Psoas muscle (tissue), 8 donors: Measurements from ENCODE around the gene FXYD3. TPM values are rescaled to one million over a fixed set of nuclear protein-coding genes. Genes with fewer than 3 reads are reported as not detected.

Experiments used
- ATAC-seq, 4 donors: fragments of 200-7000 bp; cut with Tn5 transposase; one replicate each; pipeline ENCODE4 v1.9.1; 2020; ENCODE audit warnings: moderate library complexity in 3 of 4, mild to moderate bottlenecking in 2 of 4
- DNase-seq, 2 donors: peaks; one replicate each; pipeline ENCODE4 v3.0.0-alpha.2; 2020
- H3K27ac ChIP-seq: fragments of 200-600 bp; one replicate; pipeline ENCODE4 v1.8.0; 2022
- H3K27me3 ChIP-seq, 3 donors: fragments of 200-600 bp in 1 of 3; one replicate each; pipeline versions ENCODE4 v1.6.1 to v1.8.0; 2013 to 2022; ENCODE audit warnings: low read length in 2 of 3, mild to moderate bottlenecking in 2 of 3, moderate library complexity in 1 of 3; ENCODE audit not compliant: insufficient read depth in 3 of 3
- H3K36me3 ChIP-seq, 2 donors: fragments of 200-600 bp in 1 of 2; one replicate each; pipeline versions ENCODE4 v1.6.1 to v1.8.0; 2013 to 2022; ENCODE audit warnings: low read depth in 1 of 2, mild to moderate bottlenecking in 1 of 2, moderate library complexity in 1 of 2; ENCODE audit not compliant: insufficient read depth in 1 of 2
- H3K4me1 ChIP-seq: fragments of 200-600 bp; one replicate; pipeline ENCODE4 v1.8.0; 2022
- H3K4me3 ChIP-seq: fragments of 200-600 bp; one replicate; pipeline ENCODE4 v1.8.0; 2022; ENCODE audit warnings: mild to moderate bottlenecking
- H3K9me3 ChIP-seq: fragments of 200-600 bp; one replicate; pipeline ENCODE4 v1.8.0; 2022
- CTCF ChIP-seq: fragments of 200-600 bp; IDR thresholded peaks from one replicate; pipeline ENCODE4 v1.8.0; 2022; ENCODE audit warnings: antibody characterized with exemption
- WGBS, 3 donors: extraction: QIAGEN DNeasy Blood & Tissue Kit; methylation state at CpG; one replicate each; pipeline versions ENCODE4 v1.1.6 to v1.1.7; 2013; 5-methylcytosine and 5-hydroxymethylcytosine counted together
- intact Hi-C, 2 donors: fragments of 100-400 bp; cut with DNase I; formaldehyde crosslinking; loops; one replicate each; pipeline versions ENCODE4 v1.11.0 to v1.14.2; 2022
- polyA plus RNA-seq, 3 donors: library from polyadenylated mRNA; stranded (reverse); fragments of 200-250 nt; gene quantifications; one replicate each; pipeline ENCODE4 v1.2.3, GENCODE V29; 2013
- total RNA-seq, 4 donors: library from RNA; stranded (reverse); fragmentation: NEBNext Ultra II Directional in 2 of 4; extraction: Animal tissue kit (Norgen Biotek cat#: 25700) in 2 of 4; gene quantifications; one replicate each; pipeline versions ENCODE4 v1.2.1 to v1.2.4, GENCODE V29; 2021 to 2023
- donor health status: healthy with polysubstance abuse.
- donor health status: DM: no; HTN: no; CAD: no; lungs with moderate emphysema.
- donor health status: Bipolar disorder and iron deficiency.
- donor health status: healthy.
- donor health status: DM: yes; HTN: yes; CAD: no.
- donor health status: DM: no; HTN: no; CAD: no.
- donor health status: DM: no; HTN: no; CAD: no.
- donor health status: DM: yes; HTN: yes; CAD: no.

Gene FXYD3
- total and polyA plus RNA-seq, 7 donors: 0.10 to 0.38 (median 0.13) TPM; not detected in 4

GRCh38 chr19:35104361-35104760, 11.3 kb upstream of the FXYD3 start:
- Histone ChIP-seq H3K9me3 (no peaks in the 10 kb centered on the region), H3K27me3 (no peaks in the 10 kb centered on the region), H3K4me1 (no peaks in the 10 kb centered on the region), H3K4me3 (no peak overlapping the region), H3K36me3 (no peaks in the 10 kb centered on the region), H3K27ac (no peak overlapping the region)
- DNase-seq (no peak), ATAC-seq (no peak)
- WGBS, 3 donors: 87 to 91% (median 89%) methylated on average over 8 to 11 of the region's 11 CpGs
- no peak for TF ChIP-seq CTCF
- intact Hi-C loops: no loop called here

- H3K27me3 ChIP-seq: no peaks in the 10 kb centered on the region
- H3K36me3 ChIP-seq: no peaks in the 10 kb centered on the region
- no peak overlapping the region for H3K4me3 ChIP-seq
- 94 to 98% (median 95%) methylated on average over 6 of the region's 6 CpGs for whole genome bisulfite sequencing, 3 donors
- TF ChIP-seq CTCF: no peak
- no peaks in the 10 kb centered on the region for H3K4me1 ChIP-seq
- no peak for DNase-seq
- H3K9me3 ChIP-seq: no peaks in the 10 kb centered on the region
- no peak for ATAC-seq
- no peak overlapping the region for H3K27ac ChIP-seq
- intact Hi-C loops: no loop called here
Observed at GRCh38 chr19:35105047-35105410, 10.6 kb upstream of the FXYD3 start.

GRCh38 chr19:35105411-35106290, 10.0 kb upstream of the FXYD3 start:
- DNase-seq (no peak), ATAC-seq (no peak)
- H3K36me3 ChIP-seq: no peaks in the 10 kb centered on the region
- intact Hi-C loops: no loop called here
- H3K4me1 ChIP-seq: no peaks in the 10 kb centered on the region
- no peaks in the 10 kb centered on the region for H3K27me3 ChIP-seq
- H3K27ac ChIP-seq: no peak overlapping the region
- no peak overlapping the region for H3K4me3 ChIP-seq
- WGBS, 3 donors: 73 to 78% (median 78%) methylated on average over 30 of the region's 30 CpGs
- no peak for TF ChIP-seq CTCF
- no peaks in the 10 kb centered on the region for H3K9me3 ChIP-seq

GRCh38 chr19:35106291-35106583, 9.4 kb upstream of the FXYD3 start:
- TF ChIP-seq CTCF: no peak
- intact Hi-C loops: no loop called here
- Histone ChIP-seq H3K27me3 (no peaks in the 10 kb centered on the region), H3K9me3 (no peaks in the 10 kb centered on the region), H3K27ac (no peak overlapping the region), H3K4me1 (no peaks in the 10 kb centered on the region), H3K4me3 (no peak overlapping the region), H3K36me3 (no peaks in the 10 kb centered on the region)
- DNase-seq: no peak
- WGBS, 3 donors: 31 to 56% (median 47%) methylated on average over 9 of the region's 9 CpGs
- peak; percentile 51 to 70 (median 65) for ATAC-seq
